A204.1 (cell line): ENCODE data around the gene ZNRF2.

Experiments
- FAIRE-seq: peaks from 2 replicates; lab custom pipeline; 2012; peaks lifted over from hg19 to GRCh38; lab: Jason Lieb, UNC

ZNRF2 gene

DNA sequence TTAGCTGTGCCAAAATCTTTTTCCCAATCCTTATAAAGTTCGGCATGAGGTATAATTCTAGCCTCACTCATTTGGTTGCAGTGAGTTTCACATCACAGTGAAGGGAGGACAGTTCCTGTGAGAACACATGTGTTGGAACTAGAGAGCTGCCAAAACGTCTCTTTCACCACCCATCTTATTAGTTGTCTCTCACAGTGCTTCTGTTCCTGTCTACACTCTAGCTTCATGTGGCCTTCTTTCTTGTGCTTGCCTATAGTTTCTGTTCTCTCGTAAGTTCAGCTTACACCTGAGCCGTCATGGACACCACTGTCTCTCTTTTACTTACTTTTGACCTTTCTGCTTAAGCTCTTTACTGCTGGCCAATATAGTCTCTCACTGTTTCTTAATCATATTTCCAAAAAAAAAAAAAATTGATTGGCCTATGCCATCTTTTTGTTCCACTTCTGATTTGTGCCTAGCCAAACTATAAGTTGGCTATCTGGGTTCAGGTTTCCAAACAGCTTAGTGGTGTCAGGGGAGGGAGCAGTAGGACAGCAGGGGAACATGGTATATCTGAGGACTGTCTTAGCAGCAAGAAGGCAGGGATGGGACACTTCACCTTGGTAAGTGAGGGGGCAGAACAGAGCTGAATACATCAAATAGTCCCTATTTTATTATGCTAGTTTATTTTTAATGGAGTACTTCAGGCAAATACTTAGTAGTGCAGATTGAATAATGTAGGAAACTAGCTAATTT is 38.0 kb downstream of the ZNRF2 start:
- no peak for FAIRE-seq

- FAIRE-seq: no peak
Measured at GRCh38 chr7:30323006-30323355, 38.6 kb downstream of the ZNRF2 start.

GRCh38 chr7:30327813-30328212 is 43.4 kb downstream of the ZNRF2 start:
- no peak for FAIRE-seq

DNA sequence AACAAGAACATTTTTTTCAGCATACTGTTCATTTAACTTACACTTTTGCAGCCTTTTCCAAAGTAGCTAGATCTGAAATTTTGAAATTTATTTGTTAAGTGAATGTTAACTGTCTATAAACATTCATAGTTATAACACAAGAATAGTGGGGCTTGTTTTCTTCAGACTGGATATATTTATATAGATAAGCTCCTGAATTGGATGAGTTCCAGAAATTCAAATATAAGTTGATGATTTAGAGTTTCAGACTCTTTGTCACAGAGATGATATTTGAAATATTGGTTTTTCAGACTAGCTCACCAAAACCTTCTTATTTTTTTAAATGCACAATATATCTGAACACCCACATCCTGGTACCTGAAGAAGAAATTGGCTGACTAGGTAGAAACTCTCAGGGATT is 44.0 kb downstream of the ZNRF2 start:
- no peak for FAIRE-seq

- no peak for FAIRE-seq
Measured at GRCh38 chr7:30329716-30330115, 45.3 kb downstream of the ZNRF2 start.

- no peak for FAIRE-seq
Measured at GRCh38 chr7:30330134-30331111, 46.0 kb downstream of the ZNRF2 start.

DNA sequence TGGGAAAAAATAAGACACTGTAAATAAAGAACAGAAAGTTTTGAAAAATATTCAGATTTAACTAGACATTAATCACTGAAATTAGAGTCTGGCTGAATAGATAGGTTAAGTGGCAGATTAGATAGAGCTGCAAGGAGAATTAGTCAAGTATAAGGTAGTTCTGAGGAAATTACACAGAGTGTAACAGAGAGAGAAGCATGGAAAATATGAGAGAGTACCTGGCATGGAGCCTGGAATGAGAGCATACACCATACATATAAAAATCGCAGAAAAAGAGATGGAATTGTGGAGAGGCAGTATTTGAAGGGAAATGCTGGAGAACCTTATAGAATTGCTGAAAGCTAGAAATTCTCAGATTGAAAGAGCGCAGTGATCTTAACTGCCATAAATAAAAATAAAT is 46.9 kb downstream of the ZNRF2 start:
- FAIRE-seq: no peak

DNA sequence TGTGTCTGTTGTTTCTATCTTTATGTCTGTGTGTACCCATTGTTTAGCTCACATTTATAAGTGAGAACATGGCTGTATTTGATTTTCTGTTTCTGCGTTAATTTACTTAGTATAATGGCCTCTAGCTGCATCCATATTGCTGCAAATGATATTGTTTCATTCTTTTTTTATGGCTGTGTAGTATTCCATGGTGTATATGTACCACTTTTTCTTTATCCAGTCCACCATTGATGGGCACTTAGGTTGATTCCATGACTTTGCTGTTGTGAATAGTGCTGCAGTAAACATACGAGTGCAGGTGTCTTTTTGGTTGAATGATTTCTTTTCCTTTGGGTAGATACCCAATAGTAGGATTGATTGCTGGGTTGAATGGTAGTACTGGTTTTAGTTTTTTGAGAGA is 48.2 kb downstream of the ZNRF2 start:
- no peak for FAIRE-seq

- no peak for FAIRE-seq
Measured at GRCh38 chr7:30335763-30336487, 51.5 kb downstream of the ZNRF2 start.

GRCh38 chr7:30344513-30344912 is 60.1 kb downstream of the ZNRF2 start:
- no peak for FAIRE-seq

DNA sequence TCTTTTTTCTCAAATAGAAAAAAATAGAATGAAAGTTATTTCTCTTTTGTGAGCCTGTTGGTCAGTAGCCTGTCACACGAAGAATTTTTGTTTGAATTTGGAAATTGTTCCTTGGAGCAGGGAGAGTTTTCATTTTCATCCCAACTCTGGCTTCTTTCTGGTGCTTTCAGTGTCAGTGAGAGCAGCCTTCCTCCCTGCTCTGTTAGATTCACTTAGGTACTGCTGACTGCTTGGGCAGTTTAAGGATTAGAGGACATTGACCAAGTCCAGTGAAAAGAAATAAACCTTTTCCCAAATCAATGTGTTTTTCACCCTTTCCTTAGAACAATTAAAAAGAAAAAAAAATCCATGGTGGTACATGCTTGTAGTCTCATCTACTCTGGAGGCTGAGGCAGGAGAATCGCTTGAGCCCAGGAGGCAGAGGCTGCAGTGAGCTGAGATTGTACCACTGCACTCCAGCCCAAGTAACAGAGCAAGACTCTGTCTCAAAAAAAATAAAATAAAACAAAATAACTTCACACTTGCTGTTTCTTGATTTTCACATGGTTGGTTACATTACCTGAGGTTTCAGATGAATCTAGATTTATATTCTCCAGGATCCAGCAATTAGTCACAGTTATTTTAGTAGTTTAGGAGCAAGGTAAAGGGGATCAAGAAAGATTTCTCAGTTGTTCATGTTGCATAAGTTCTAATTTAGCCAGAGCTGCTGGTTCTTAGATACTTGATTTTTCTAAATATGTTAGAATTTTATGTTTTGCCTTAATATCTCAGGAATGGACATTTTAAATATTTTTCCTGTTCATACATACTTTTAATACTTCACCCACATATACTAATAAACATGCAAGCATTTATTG is 63.1 kb downstream of the ZNRF2 start:
- no peak for FAIRE-seq

DNA sequence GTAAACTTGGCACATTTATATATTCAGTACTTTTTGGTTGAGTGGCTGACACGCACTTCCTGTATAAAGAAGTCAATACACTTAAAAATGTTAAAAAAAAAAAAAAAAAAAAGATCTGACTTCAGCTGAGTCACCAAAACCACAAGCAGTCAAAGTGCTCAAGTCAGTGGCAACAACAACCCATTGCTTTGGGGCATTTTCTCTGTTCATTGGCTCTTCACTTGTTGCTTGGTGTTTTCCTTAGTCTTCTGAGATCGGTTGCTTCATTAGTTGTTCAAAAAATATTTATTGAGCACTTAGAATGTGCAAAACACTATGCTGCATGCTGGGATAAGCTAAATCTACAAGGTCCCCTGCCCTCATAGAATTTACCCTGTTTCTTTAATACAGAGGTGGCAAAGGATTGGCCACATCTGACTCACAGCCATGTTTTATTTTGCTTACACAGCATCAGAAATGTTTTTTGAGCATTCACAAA is 63.7 kb downstream of the ZNRF2 start:
- no peak for FAIRE-seq

DNA sequence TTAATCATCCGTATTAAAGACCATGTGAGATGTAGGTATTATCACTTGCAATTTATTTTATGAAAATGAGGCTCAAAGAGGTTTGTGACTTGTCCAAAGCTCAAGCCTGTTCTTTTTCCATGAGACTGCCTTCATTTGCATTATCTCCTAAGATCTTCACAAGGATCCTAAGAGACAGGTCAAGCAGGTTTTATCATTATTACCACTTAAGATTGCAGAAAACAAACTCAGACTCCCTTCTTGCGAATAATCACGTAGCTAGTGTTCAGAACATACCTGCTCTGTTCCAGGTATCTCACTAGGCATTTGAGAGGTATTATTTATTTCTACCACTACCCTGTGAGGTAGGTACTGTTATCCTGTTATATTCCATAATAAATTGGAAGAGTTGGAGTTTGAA is 64.8 kb downstream of the ZNRF2 start:
- no peak for FAIRE-seq

- peak; percentile 21 for FAIRE-seq
Measured at GRCh38 chr7:30349816-30350215, 65.4 kb downstream of the ZNRF2 start.

DNA sequence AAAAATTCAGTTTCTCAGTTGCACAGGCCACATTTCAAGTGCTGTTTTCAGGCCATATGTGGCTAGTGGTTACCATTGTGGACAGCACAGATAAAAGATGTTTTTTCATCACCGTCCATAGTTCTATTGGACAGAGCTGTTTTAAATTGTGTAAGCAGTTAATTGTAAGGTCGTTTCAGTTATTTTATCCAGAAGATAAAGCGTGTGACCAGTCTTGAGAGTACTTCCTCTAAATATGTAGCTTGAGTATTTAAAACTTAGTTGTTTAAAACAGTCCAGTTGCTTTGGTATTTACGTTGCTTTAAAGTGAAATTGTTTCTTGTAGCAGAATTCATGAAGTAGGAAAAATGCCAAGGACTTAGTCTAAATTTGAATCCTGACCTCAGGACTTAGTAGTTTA is 66.9 kb downstream of the ZNRF2 start:
- FAIRE-seq: no peak

- FAIRE-seq: no peak
Measured at GRCh38 chr7:30351724-30352123, 67.3 kb downstream of the ZNRF2 start.

GRCh38 chr7:30352169-30352568 is 67.8 kb downstream of the ZNRF2 start:
- FAIRE-seq: no peak

DNA sequence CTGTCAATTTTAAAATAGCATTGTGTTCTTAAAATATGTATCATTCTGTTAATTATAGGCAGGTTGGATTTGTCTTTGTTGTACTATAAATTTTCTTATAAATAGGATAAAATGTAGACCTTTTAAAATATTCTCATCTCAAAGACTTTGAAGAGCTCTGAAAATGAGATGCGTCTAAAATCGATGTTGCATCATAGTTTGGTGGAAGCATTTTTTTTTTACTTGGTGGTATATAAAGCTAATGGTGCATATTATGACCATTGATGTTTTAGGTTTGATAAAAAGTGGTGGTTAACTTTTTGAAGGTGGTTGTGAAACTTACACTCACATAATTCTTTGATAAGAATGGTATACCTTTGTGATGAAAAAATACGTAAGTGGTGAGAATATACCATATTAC is 69.1 kb downstream of the ZNRF2 start:
- FAIRE-seq: no peak

DNA sequence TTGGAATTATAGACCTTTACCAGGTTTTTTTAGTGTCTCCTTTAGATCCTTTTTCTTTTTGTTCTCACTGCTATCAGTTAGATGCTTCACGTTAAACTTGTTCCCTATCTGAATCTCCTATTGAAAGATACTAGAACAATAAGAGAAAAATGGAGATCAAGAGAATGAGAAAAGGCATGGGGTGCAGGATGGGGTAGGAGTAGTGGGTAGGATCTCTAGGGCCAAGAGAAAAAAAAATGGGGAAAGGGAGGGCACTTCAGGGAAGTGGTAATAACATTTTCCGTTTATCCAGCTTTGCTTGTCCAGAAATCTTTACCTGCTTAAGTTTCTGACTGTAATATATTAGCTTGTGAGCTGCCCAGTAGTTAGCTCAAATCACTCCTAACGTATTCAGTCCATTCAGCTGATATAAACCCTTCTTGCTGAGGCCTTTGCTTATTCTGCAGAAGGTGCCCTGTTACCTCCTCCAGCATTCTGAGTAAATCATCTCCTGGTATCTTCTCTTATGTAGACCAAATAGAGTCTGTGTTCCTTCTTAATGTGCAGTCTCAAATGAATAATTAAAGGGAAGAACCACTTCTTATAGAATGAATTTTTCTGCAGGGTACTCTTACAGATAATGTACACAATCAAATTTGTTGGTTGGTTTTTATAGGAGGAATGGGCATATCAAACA is 69.7 kb downstream of the ZNRF2 start:
- FAIRE-seq: no peak

GRCh38 chr7:30354791-30355190 is 70.4 kb downstream of the ZNRF2 start:
- FAIRE-seq: peak; percentile 21

- no peak for FAIRE-seq
Measured at GRCh38 chr7:30359957-30360356, 75.6 kb downstream of the ZNRF2 start.
